ENCODE measurements around the gene THAP7. TPM values are rescaled to one million over a fixed set of nuclear protein-coding genes. Genes with fewer than 3 reads are reported as not detected.
A peak's percentile ranks its signal among the peaks of the same experiment; 100 is the strongest.

The THAP7 gene
- total and polyA plus RNA-seq, 9 of the 15 experiments (the other 6 are each of a cell fraction or from before 2014, with no cell fraction given) = 7.9 to 263 (median 84.1) TPM

GRCh38 chr22:21000207-21000986, 1.5 kb downstream of the THAP7 start (continued):
- no peak for TF ChIP-seq GMEB1 (CRISPR knock-in tag; IDR thresholded peaks at IDR 0.05)
- no peak for TF ChIP-seq NFRKB (IDR thresholded peaks at IDR 0.05; ENCODE audit: low read depth)
- TF ChIP-seq PML (IDR thresholded peaks at IDR 0.05; ENCODE audit: low read length) = no peak
- no peak for TF ChIP-seq SETDB1 (IDR thresholded peaks at IDR 0.05; ENCODE audit: low read length)
- TF ChIP-seq BCLAF1 (IDR thresholded peaks at IDR 0.05; ENCODE audit: borderline replicate concordance in 1 of 2, control insufficient read depth in 1 of 2, low read depth in 2 of 2, low read length in 1 of 2) = no peak
- no peak; a peak in 1 of 4 replicates for TF ChIP-seq MLX (CRISPR knock-in tag; conservative IDR thresholded peaks at IDR 0.05)
- TF ChIP-seq SMARCA5 (IDR thresholded peaks at IDR 0.05) = no peak
- peak; percentile 48 to 69 (median 54) for TF ChIP-seq CTCF (IDR thresholded peaks at IDR 0.05 in 2 of 3, conservative IDR thresholded peaks at IDR 0.05 in 1 of 3; ENCODE audit: insufficient read depth in 2 of 3, low read depth in 1 of 3, low read length in 3 of 3)
